HepG2 (cell line): ENCODE measurements around the gene NOP14. TPM values are rescaled to one million over a fixed set of nuclear protein-coding genes. Genes with fewer than 3 reads are reported as not detected.

ENCODE experiments used
- DNMT1 ChIP-seq: sonication (generic); formaldehyde crosslinking; IDR thresholded peaks from 2 replicates; pipeline ENCODE4 v1.5.1; 2020; ENCODE audit warnings: mild to moderate bottlenecking, missing genetic modification reagents
- ETV5 ChIP-seq: IDR thresholded peaks from 2 replicates; pipeline ENCODE4 v1.6.1; 2018; ENCODE audit warnings: missing biosample characterization, missing genetic modification reagents, inconsistent platforms, borderline replicate concordance
- FOXK2 ChIP-seq: fragments of 450-650 bp; IDR thresholded peaks from 2 replicates; pipeline ENCODE4 v1.6.1; 2016
- HHEX ChIP-seq: IDR thresholded peaks from 2 replicates; pipeline ENCODE4 v1.6.1; 2016; ENCODE audit warnings: control low read depth
- HINFP ChIP-seq: sonication (generic); formaldehyde crosslinking; IDR thresholded peaks from 2 replicates; pipeline ENCODE4 v1.4.0; 2020; ENCODE audit warnings: low read depth, mild to moderate bottlenecking, missing genetic modification reagents
- HMG20A ChIP-seq: IDR thresholded peaks from 2 replicates; pipeline ENCODE4 v1.6.1; 2016; ENCODE audit warnings: borderline replicate concordance
- LCORL ChIP-seq, 2 experiments: fragments of 450-650 bp in 1 of 2; sonication (generic) in 1 of 2; formaldehyde crosslinking in 1 of 2; IDR thresholded peaks; 2 replicates each; pipeline versions ENCODE4 v1.5.0 to v1.6.1; 2017 to 2020; ENCODE audit warnings: antibody characterized with exemption in 1 of 2, missing genetic modification reagents in 1 of 2
- PPARG ChIP-seq: conservative IDR thresholded peaks from 2 replicates; pipeline ENCODE4 v1.6.1; 2016; ENCODE audit warnings: missing biosample characterization, missing genetic modification reagents
- PRDM10 ChIP-seq: sonication (generic); formaldehyde crosslinking; IDR thresholded peaks from 2 replicates; pipeline ENCODE4 v1.4.0; 2020; ENCODE audit warnings: low read depth, missing genetic modification reagents
- RAD51 ChIP-seq: fragments of 450-650 bp; IDR thresholded peaks from 2 replicates; pipeline ENCODE4 v1.6.1; 2016; ENCODE audit warnings: borderline replicate concordance
- SMAD9 ChIP-seq: sonication (generic); formaldehyde crosslinking; IDR thresholded peaks from 2 replicates; pipeline ENCODE4 v1.5.1; 2020; ENCODE audit warnings: mild to moderate bottlenecking, missing genetic modification reagents
- SMC3 ChIP-seq: IDR thresholded peaks from 2 replicates; pipeline ENCODE4 v1.6.1; 2011; ENCODE audit warnings: low read length, improper control_type of control experiment
- SOX13 ChIP-seq, 3 experiments: fragments of 450-650 bp in 1 of 3; sonication (generic) in 1 of 3; formaldehyde crosslinking in 1 of 3; IDR thresholded peaks in 2 of 3; conservative IDR thresholded peaks in 1 of 3; 2 replicates each; pipeline versions ENCODE4 v1.5.0 to v1.6.1; 2016 to 2020; ENCODE audit warnings: antibody characterized with exemption in 1 of 3, mild to moderate bottlenecking in 1 of 3, missing compliant biosample characterization in 1 of 3, missing genetic modification reagents in 1 of 3, moderate library complexity in 1 of 3
- SOX5 ChIP-seq: IDR thresholded peaks from 2 replicates; pipeline ENCODE4 v1.6.1; 2016; ENCODE audit warnings: borderline replicate concordance
- XRCC5 ChIP-seq: fragments of 200-400 bp; formaldehyde crosslinking; optimal IDR thresholded peaks from 2 replicates; pipeline ENCODE3; 2017; ENCODE audit warnings: mild to moderate bottlenecking, low read length
- ZFP41 ChIP-seq: sonication (generic); formaldehyde crosslinking; IDR thresholded peaks from 2 replicates; pipeline ENCODE4 v1.4.0; 2020; ENCODE audit warnings: mild to moderate bottlenecking, missing genetic modification reagents, borderline replicate concordance
- ZNF280D ChIP-seq: sonication (generic); formaldehyde crosslinking; IDR thresholded peaks from 2 replicates; pipeline ENCODE4 v1.5.1; 2020; ENCODE audit warnings: mild to moderate bottlenecking, missing genetic modification reagents
- ZNF44 ChIP-seq: sonication (generic); formaldehyde crosslinking; IDR thresholded peaks from 2 replicates; pipeline ENCODE4 v1.5.1; 2020; ENCODE audit warnings: mild to moderate bottlenecking, missing genetic modification reagents
- ZNF816 ChIP-seq: sonication (generic); formaldehyde crosslinking; IDR thresholded peaks from 2 replicates; pipeline ENCODE4 v1.8.0; 2022; ENCODE audit warnings: missing genetic modification reagents, mild to moderate bottlenecking, borderline replicate concordance
- polyA plus RNA-seq, 8 experiments: library from polyadenylated mRNA; depleted of rRNA in 3 of 8; stranded (reverse) in 7 of 8; unstranded in 1 of 8; fragments of >200 nt; fragmentation: Illumina TruSeq in 4 of 8; extraction: Trizol in 4 of 8; gene quantifications; 2 replicates each; pipeline versions ENCODE4 v1.2.1 to v1.2.3, GENCODE V29; 2011 to 2016; ENCODE audit warnings: low read depth in 4 of 8, missing spikeins in 1 of 8, mixed read lengths in 1 of 8; ENCODE audit not compliant: insufficient read depth in 1 of 8
- total RNA-seq, 5 experiments: library from RNA; depleted of rRNA; stranded (reverse); fragments of >200 nt; fragmentation: Illumina TruSeq; extraction: Trizol; gene quantifications; 2 replicates each; pipeline ENCODE4 v1.2.3, GENCODE V29; 2016; ENCODE audit warnings: low read depth in 1 of 5
- TF ChIP-seq, protein P1 (sequence below), 2 experiments: fragments of 450-650 bp in 1 of 2; sonication (generic) in 1 of 2; formaldehyde crosslinking; IDR thresholded peaks; 2 replicates each; pipeline versions ENCODE4 v1.5.0 to v1.8.0; 2020 to 2022; ENCODE audit warnings: mild to moderate bottlenecking in 1 of 2, missing genetic modification reagents in 1 of 2

Gene NOP14
- total and polyA plus RNA-seq, 2 of the 13 experiments (the other 11 are each of a cell fraction or from before 2014, with no cell fraction given) = 6.9 to 47.9 TPM

- TF ChIP-seq PRDM10 (no peak), HHEX (0 out of 2 replicates have a peak, but pooled peaks have one; percentile 6), ZFP41 (no peak), SOX5 (CRISPR knock-in tag) (peak; percentile 98), ZNF816 (CRISPR knock-in tag) (peak; percentile 31; the same call in 1 of the 2 replicates), SMC3 (peak; percentile 40), HINFP (no peak), XRCC5 (peak; percentile 35), HMG20A (CRISPR knock-in tag) (peak; percentile 29; the same call in 1 of the 2 replicates), ETV5 (no peak), SOX13 (IDR thresholded peaks at IDR 0.05) (peak; percentile 96), SOX13 (CRISPR knock-in tag; conservative IDR thresholded peaks at IDR 0.05 in 1 of 2, IDR thresholded peaks at IDR 0.05 in 1 of 2) (peak in 1 of 2 experiments; percentile 99; a peak in 2 of 4 replicates), ZNF280D (no peak), SMAD9 (CRISPR knock-in tag) (no peak), FOXK2 (no peak), LCORL (IDR thresholded peaks at IDR 0.05) (no peak), LCORL (CRISPR knock-in tag; IDR thresholded peaks at IDR 0.05) (0 out of 2 replicates have a peak, but pooled peaks have one; percentile 5), DNMT1 (CRISPR knock-in tag) (no peak), RAD51 (no peak), ZNF44 (no peak), PPARG (CRISPR knock-in tag) (peak; percentile 16; the same call in 1 of the 2 replicates)
- TF ChIP-seq, protein P1, sequence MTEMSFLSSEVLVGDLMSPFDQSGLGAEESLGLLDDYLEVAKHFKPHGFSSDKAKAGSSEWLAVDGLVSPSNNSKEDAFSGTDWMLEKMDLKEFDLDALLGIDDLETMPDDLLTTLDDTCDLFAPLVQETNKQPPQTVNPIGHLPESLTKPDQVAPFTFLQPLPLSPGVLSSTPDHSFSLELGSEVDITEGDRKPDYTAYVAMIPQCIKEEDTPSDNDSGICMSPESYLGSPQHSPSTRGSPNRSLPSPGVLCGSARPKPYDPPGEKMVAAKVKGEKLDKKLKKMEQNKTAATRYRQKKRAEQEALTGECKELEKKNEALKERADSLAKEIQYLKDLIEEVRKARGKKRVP (CRISPR knock-in tag; IDR thresholded peaks at IDR 0.05) = no peak
Measured at GRCh38 chr4:3009422-3009821, 46.2 kb upstream of the NOP14 start (continued).
